HG02852 (cell line): ENCODE data around the gene DTNA.

Experiments
- ATAC-seq: cut with Tn5 transposase; IDR thresholded peaks from one replicate; pipeline ENCODE4 v1.9.1; 2021; ENCODE audit warnings: mild to moderate bottlenecking, moderate library complexity; ENCODE audit not compliant: unreplicated experiment

Gene DTNA

GRCh38 chr18:34805103-34805877 is 95.2 kb downstream of the DTNA start:
- ATAC-seq: no peak

- ATAC-seq: no peak
Observed at GRCh38 chr18:34805878-34806351, 95.8 kb downstream of the DTNA start.

- no peak for ATAC-seq
Observed at GRCh38 chr18:34806527-34806926, 96.4 kb downstream of the DTNA start.

- no peak for ATAC-seq
Observed at GRCh38 chr18:34807106-34807796, 97.2 kb downstream of the DTNA start.

GRCh38 chr18:34808389-34808788 is 98.3 kb downstream of the DTNA start:
- ATAC-seq: no peak

- ATAC-seq: no peak
Observed at GRCh38 chr18:34809451-34810072, 99.5 kb downstream of the DTNA start.

- ATAC-seq: no peak
Observed at GRCh38 chr18:34816183-34816582, 106.1 kb downstream of the DTNA start.

GRCh38 chr18:34817636-34818035 is 107.5 kb downstream of the DTNA start:
- no peak for ATAC-seq

- ATAC-seq: no peak
Observed at GRCh38 chr18:34818064-34818463, 108.0 kb downstream of the DTNA start.

GRCh38 chr18:34820360-34821065 is 110.4 kb downstream of the DTNA start:
- no peak for ATAC-seq

- no peak for ATAC-seq
Observed at GRCh38 chr18:34821669-34822210, 111.6 kb downstream of the DTNA start.

GRCh38 chr18:34828093-34828492 is 118.0 kb downstream of the DTNA start:
- no peak for ATAC-seq

GRCh38 chr18:34834897-34835296 is 124.8 kb downstream of the DTNA start:
- peak; percentile 76 for ATAC-seq

- ATAC-seq: no peak
Observed at GRCh38 chr18:34835466-34835865, 125.4 kb downstream of the DTNA start.

GRCh38 chr18:34837769-34838272 is 127.7 kb downstream of the DTNA start:
- ATAC-seq: no peak

- ATAC-seq: no peak
Observed at GRCh38 chr18:34838669-34839068, 128.6 kb downstream of the DTNA start.

- no peak for ATAC-seq
Observed at GRCh38 chr18:34840256-34840826, 130.2 kb downstream of the DTNA start.

GRCh38 chr18:34841891-34842290 is 131.8 kb downstream of the DTNA start:
- ATAC-seq: no peak

- ATAC-seq: no peak
Observed at GRCh38 chr18:34844072-34844471, 134.0 kb downstream of the DTNA start.

GRCh38 chr18:34844732-34845459 is 134.8 kb downstream of the DTNA start:
- no peak for ATAC-seq
